ENCODE results near the gene TAS1R1.

DNA sequence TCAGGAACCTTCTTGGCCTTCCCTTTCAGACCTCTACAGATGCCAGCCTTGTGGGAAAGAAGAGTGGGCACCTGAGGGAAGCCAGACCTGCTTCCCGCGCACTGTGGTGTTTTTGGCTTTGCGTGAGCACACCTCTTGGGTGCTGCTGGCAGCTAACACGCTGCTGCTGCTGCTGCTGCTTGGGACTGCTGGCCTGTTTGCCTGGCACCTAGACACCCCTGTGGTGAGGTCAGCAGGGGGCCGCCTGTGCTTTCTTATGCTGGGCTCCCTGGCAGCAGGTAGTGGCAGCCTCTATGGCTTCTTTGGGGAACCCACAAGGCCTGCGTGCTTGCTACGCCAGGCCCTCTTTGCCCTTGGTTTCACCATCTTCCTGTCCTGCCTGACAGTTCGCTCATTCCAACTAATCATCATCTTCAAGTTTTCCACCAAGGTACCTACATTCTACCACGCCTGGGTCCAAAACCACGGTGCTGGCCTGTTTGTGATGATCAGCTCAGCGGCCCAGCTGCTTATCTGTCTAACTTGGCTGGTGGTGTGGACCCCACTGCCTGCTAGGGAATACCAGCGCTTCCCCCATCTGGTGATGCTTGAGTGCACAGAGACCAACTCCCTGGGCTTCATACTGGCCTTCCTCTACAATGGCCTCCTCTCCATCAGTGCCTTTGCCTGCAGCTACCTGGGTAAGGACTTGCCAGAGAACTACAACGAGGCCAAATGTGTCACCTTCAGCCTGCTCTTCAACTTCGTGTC is 23.7 kb downstream of the TAS1R1 start:
- TF ChIP-seq, protein P1, sequence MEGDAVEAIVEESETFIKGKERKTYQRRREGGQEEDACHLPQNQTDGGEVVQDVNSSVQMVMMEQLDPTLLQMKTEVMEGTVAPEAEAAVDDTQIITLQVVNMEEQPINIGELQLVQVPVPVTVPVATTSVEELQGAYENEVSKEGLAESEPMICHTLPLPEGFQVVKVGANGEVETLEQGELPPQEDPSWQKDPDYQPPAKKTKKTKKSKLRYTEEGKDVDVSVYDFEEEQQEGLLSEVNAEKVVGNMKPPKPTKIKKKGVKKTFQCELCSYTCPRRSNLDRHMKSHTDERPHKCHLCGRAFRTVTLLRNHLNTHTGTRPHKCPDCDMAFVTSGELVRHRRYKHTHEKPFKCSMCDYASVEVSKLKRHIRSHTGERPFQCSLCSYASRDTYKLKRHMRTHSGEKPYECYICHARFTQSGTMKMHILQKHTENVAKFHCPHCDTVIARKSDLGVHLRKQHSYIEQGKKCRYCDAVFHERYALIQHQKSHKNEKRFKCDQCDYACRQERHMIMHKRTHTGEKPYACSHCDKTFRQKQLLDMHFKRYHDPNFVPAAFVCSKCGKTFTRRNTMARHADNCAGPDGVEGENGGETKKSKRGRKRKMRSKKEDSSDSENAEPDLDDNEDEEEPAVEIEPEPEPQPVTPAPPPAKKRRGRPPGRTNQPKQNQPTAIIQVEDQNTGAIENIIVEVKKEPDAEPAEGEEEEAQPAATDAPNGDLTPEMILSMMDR (IDR thresholded peaks at IDR 0.05), result no peak
- TF ChIP-seq POLR2A (IDR thresholded peaks at IDR 0.05) (no peak), POLR2AphosphoS5 (IDR thresholded peaks at IDR 0.05; ENCODE audit: insufficient read depth in 1 of 2, low read depth in 1 of 2) (no peak)
